DMS 273 (cell line): Measurements from ENCODE around the gene PRCD.
"Not testable (repeated sequence)": the region's sequence is repeated elsewhere in the genome, so short reads cannot be mapped to it uniquely, and the experiment has no call there.

Experiments used
- DNase-seq: peaks from one replicate; lab custom pipeline; 2025; ENCODE audit not compliant: unreplicated experiment; lab: John Stamatoyannopoulos, UW

The PRCD gene

DNA sequence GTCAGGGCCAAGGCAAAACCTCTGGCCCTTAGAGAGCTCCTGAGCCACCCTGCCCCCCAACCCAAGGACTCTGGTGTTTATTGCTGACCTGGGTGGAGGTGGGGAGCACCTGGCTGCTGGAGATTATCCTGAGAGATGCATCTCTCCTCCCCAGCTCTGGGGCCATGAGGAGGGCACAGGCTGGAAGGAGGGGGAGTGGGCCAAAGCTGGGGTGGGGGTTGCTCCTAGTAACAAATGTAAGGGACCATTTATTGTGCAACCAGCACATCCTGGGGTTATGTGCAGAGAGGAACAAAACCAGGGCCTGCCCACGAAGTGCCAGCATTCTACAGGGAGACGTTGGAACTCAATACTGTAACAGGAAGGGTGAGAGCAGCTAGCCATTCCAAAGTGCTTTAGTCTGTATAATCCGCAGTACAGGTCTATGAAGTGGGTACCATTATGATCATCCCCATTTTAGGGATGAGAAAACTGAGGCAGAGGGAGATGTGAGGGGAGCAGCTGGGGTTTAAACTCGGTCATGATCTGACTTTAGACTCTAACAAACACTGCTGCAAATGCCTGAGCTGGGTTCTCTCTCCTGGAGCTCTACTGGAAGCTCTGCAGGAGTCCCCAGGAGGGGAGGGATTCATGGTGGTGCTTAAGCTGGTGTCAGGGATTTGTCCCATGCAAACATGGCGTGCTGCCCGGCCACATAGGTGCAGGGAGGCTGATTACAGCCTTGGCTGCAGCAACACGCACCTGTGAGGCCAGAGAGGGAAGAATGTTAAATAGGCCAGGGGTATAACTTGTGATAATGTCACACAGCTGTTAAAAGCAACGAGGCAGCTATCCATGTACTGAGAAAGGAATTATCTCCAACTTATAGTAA is 37.3 kb upstream of the PRCD start:
- DNase-seq: no peak

DNA sequence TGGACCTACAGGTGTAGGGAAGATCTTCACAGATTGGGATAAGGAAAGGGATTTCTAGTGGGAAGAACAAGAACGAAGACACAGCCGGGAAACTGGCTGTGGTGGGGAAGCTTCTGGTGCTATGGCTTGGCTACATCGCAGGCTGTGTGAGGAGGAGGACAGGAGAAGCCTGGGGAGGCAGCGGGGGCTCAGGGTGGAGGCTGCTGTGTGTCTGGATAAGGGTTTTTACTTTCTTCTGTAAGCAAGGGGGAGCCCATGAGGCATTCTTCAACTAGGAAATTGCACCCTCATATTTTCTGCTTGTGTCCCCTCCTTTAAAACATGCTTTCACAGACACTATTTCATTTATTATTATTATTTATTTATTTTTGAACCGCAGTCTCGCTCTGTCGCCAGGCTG is 35.7 kb upstream of the PRCD start:
- DNase-seq: no peak

GRCh38 chr17:76506408-76507345 is 33.2 kb upstream of the PRCD start:
- peak; percentile 89 for DNase-seq

- DNase-seq: not testable (repeated sequence)
These were observed 31.3 kb upstream of the PRCD start for GRCh38 chr17:76508472-76509063.

GRCh38 chr17:76510831-76511244 is 29.0 kb upstream of the PRCD start:
- no peak for DNase-seq

DNA sequence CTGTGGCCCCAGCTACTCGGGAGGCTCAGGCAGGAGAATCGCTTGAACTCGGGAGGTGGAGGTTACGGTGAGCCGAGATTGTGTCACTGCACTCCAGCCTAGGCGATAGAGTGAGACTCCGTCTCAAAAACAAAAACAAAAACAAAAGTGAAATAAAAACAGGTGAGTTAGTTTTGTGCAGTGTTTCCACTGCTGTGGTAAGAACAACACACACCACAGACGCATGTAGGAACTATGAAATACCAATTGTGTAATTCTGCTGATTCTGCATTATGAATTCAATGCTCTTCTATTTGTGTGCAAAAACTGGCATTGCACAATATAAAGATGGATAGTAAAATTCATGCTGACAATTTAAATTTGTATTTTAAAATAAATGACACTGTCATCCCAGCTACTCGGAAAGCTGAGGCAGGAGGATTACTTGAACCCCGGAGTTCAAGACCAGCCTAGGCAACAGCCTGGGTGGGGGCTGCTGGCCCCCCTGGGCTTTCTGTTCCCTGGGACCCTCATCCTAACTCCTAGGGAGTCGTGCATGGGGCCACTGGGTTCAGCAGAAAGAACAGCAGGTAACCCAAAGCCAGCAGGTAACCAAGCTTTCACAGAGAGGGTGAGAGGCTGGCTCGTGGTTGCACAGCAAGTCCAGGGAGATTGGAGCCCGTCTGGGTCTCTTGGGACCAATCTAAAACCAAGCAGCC is 28.0 kb upstream of the PRCD start:
- DNase-seq: no peak

DNA sequence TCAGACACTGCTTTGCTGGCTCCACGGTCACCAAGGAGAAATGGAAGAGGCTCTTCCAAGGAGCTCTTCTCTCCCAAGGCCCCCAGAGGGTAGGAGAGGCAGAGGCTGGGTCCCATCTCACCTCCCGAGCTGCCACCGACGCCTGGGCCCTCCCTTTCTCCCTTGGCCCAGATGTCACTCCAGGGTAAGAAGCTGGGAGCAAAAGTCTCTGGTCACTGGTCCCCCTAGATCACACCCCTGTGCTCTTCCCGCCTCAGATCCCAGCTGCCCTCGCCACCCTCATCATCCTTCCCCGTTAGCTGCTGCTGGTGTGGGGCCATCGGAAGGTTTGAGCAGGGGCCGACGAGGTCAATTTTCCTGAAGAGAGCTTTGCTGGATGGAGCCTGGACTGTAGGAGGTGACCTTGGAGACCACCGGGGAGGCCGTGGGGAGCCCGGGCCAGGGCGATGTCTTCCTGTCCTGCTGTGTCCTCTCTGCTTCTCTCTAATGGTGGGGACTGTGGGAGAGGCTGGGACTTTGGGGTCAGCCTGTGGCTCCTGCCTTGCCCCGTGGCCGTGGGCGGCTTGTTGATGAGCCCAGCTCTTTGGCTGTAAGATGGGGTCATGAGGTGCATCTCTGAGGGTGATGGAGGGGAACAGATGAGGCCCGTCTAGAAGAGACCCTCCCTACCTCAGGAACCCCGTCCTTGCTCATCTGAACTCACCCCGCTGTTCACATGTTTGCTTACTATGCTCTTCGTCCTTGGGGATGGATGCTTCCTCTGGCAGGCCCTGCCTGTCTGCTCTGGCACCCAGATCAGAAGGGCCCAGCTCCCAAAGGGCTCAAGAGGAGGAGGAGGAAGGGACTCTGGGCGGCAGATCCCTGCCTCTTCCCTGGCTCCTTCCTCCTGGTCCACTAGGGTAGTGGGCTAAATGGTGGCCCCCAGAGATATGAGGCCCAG is 27.2 kb upstream of the PRCD start:
- no peak for DNase-seq

- no peak for DNase-seq
These were observed 26.5 kb upstream of the PRCD start for GRCh38 chr17:76513306-76513692.

- DNase-seq: not testable (repeated sequence)
These were observed 25.5 kb upstream of the PRCD start for GRCh38 chr17:76514355-76514754.

DNA sequence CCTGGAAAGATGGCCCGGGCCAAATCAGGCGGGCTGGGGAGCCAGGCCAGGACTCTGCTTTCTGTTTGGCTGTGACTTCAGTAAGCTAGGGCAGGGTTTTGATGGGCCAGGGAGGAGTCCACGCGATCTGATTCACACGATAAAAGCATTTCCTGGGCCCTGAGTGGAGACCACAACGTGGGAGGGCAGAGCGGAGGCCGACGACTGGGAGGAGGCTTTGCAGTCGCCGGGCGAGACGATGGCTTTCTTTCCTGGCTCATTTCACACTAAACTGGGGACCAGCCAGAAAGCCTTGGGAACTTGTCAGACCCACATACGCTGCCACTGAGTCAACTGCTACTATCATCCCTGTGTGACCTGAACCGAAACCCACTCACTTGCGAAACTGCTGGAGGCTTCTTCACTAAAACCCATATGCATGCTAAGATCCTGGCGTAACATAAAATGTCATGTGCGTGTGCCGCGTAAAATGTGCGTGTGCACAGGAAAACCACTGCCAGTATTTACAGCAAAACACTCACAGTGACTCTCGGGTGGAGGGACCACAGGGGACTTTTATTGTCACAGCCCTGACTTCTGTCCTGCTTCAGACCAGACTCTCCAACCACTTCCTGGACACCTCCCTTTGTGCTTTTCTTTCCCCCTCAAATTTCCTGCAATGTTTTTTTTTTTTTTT is 24.4 kb upstream of the PRCD start:
- no peak for DNase-seq

DNA sequence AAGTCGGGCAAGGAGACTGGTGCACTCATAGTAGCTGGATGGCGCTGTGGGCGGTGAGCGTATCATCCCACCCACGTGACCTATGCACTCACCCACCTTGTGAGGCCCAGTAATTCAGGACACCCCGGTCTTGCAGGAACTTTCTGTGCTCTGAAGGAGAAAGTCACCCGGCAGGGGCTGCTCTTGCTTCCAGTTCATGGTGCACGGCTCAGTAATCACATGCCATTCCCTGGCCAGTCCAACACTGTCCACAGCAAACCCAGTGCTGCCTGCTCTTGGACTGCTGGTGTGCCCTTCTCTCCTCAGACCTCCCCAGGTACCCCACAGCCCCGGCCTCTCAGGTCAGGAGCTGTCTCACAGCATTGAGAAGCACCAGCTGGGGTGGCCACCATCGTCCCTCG is 22.2 kb upstream of the PRCD start:
- no peak for DNase-seq

- no peak for DNase-seq
These were observed 20.5 kb upstream of the PRCD start for GRCh38 chr17:76519048-76519966.

DNA sequence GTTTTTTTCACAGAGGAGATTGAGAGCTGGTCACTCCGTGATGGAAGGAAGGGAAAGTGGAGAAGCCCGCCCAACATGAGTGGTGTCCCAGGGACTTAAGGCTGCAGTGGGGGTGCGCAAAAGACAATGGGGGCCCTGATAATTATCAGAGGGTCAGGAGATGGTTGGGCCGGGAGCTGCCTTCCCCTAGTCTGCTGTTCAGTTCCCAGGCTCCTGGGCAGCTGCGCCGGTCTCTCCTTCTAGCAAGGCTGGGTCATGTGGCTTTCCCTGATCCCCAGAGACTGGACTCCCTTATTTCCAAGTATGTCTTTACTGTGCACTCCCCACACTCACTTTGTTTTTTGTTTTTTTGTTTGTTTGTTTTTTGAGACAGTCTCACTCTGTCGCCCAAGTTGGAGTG is 18.6 kb upstream of the PRCD start:
- no peak for DNase-seq

DNA sequence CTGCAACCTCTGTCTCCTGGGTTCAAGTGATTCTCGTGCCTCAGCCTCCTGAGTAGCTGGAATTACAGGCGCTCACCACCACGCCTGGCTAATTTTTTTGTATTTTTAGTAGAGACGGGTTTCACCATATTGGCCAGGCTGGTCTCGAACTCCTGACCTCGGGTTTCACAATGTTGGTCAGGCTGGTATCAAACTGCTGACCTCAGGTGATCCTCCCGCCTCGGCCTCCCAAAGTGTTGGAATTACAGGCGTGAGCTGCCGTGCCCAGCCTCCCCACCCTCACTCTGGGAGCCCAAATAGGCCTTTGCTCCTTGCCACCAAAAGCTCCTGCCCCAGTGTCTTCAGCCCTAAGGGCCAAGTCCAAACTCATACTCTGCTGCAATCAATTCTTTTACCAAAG is 18.2 kb upstream of the PRCD start:
- DNase-seq: not testable (repeated sequence)

- DNase-seq: peak; percentile 86
These were observed 16.5 kb upstream of the PRCD start for GRCh38 chr17:76523084-76524037.

DNA sequence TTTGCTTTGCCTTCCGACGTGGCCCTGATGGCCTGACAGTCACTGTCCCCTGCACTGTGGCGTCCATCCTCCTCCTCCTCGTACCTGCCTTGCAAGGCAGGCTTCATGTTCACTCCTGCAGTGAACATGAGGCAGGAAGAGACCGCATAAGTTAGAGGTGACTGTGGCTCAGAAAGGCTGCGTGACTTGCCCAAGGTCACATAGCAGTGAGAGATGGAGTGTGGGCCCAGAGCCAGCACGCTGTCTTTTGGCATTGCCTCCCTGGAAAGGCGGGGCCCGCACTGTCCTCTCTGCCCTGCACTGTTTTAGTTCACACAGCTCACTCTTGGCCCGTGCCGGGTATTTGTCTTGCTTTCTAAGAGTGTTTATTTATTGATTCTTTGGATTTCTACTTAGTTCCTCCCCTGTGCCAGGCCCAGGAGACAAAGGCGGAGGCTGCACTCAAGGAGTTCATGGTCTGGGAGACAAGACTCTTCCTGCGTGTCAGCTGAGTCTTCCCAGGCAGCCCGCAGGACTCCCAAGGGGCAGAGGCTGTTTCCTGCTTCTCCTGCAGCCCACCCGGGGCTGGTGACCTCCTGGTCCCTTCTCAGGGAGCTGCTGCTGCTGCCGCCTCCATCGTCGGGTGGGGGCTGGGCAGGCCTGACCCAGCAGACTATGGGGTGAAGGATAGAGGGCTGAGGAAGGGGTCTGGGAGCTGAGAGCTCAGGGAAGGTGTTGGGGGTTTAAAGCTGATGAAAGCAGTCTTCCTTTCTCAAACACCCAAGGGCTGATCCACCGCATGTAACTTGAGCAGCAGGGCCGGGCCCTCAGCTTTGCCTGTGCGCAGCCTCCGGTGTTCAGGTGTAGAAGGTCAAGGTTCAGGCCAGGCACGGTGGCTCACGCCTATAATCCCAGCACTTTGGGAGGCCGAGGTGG is 15.0 kb upstream of the PRCD start:
- no peak for DNase-seq
